Right lobe of liver (tissue), 6 donors: ENCODE data around the gene CEP164. TPM values are rescaled to one million over a fixed set of nuclear protein-coding genes. Genes with fewer than 3 reads are reported as not detected.

Source experiments
- ATAC-seq, 4 donors: fragments of 200-7000 bp; cut with Tn5 transposase; one replicate each; pipeline ENCODE4 v1.9.1; 2020; ENCODE audit warnings: mild to moderate bottlenecking in 4 of 4, moderate library complexity in 4 of 4
- DNase-seq, 3 donors: peaks; one replicate each; pipeline ENCODE4 v3.0.0-alpha.2; 2020
- H3K27ac ChIP-seq, 3 donors: fragments of 200-600 bp; one replicate each; pipeline ENCODE4 v1.8.0; 2022
- H3K27me3 ChIP-seq, 2 donors: fragments of 200-600 bp; one replicate each; pipeline ENCODE4 v1.8.0; 2022
- H3K36me3 ChIP-seq, 4 donors: fragments of 200-600 bp; sonication (generic) in 1 of 4; one replicate each; pipeline versions ENCODE4 v1.5.1 to v1.8.0; 2017 to 2022; ENCODE audit warnings: control low read depth in 1 of 4
- H3K4me1 ChIP-seq, 4 donors: fragments of 200-600 bp; sonication (generic) in 1 of 4; one replicate each; pipeline versions ENCODE4 v1.5.1 to v1.8.0; 2017 to 2022; ENCODE audit warnings: control low read depth in 1 of 4
- H3K4me3 ChIP-seq, 3 donors: fragments of 200-600 bp; one replicate each; pipeline ENCODE4 v1.8.0; 2022
- H3K9me3 ChIP-seq, 4 donors: fragments of 200-600 bp; sonication (generic) in 1 of 4; one replicate each; pipeline versions ENCODE4 v1.5.1 to v1.8.0; 2017 to 2022; ENCODE audit warnings: control low read depth in 1 of 4
- POLR2A ChIP-seq: fragments of 450-650 bp; IDR thresholded peaks from one replicate; pipeline ENCODE4 v1.6.1; 2017; ENCODE audit warnings: antibody characterized with exemption, mild to moderate bottlenecking
- WGBS: methylation state at CpG from one replicate; pipeline ENCODE4 v1.1.6; 2018; ENCODE audit warnings: low coverage, low lambda C conversion rate; ENCODE audit not compliant: insufficient coverage; ENCODE audit errors: missing lambda C conversion rate; 5-methylcytosine and 5-hydroxymethylcytosine counted together
- intact Hi-C, 2 donors: fragments of 100-400 bp; cut with DNase I; formaldehyde crosslinking; loops; one replicate each; pipeline versions ENCODE4 v1.11.2 to v1.14.1; 2022
- total RNA-seq, 6 experiments: library from RNA; depleted of rRNA in 2 of 6; stranded (reverse); fragments of >200 nt in 2 of 6; fragmentation: NEBNext Ultra II Directional in 3 of 6; extraction: Animal tissue kit (Norgen Biotek cat#: 25700) in 3 of 6; gene quantifications; one replicate each; pipeline versions ENCODE4 v1.1.0 to v1.2.4, GENCODE V29; 2016 to 2023
- TF ChIP-seq, protein P1 (sequence below), 4 donors: fragments of 200-600 bp in 3 of 4; fragments of 450-650 bp in 1 of 4; IDR thresholded peaks; one replicate each; pipeline versions ENCODE4 v1.5.1 to v1.8.0; 2016 to 2022; ENCODE audit warnings: antibody characterized with exemption in 4 of 4, mild to moderate bottlenecking in 2 of 4
- donor health status: DM: no; HTN: yes; CAD: no.
- donor health status: DM: no; HTN: no; CAD: no.
- donor health status: DM: no; HTN: no; CAD: no.
- donor health status: DM: no; HTN: yes; CAD: no.
- donor health status: DM: no; HTN: yes; CAD: no.

CEP164 gene
- total RNA-seq, 6 experiments from 2014 or later = 7.2 to 11.2 (median 8.6) TPM

DNA sequence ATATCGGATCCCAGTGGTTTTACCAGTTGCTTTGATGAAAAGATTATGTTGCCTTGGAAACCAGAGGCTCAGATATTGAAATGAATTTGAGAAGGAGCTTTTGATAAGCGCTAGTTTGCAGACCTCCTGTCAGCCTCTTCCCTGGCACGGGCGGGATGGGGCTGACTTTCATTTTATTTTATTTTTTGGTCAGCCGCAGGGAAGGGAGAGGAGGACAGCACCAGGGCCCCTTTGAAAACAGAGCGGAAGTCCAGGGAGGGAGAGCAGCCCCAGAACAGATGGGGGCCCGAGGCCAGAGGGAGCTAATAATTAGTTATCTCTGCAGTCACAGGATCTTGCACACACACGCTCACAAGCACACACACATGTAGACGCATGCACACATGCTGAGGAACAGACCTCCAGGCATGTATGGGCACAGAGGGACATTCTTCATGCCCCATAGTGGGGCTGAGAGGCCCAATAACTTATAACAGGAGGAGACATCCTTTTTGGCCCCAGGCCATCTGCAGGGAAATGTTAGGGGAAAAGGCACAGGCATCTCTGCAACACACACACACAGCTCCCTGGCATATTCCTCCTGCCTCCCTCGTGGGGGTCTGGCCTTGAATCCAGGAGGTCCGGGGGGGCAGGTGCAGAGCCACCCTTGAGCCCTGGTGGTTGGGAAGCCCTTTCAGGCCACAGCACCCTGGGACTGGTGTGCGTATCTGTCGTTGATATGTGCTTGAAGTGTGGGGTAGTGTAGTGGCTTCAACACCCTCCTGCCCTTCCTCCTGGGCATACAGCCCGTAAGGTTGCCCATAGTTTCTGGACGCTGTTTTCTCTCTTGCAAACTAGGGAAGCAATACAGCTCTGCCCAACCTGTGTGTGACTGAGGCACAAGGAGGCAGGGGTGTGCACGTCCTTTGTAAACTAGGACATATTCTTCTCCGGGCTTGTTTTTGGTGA is 117.3 kb downstream of the CEP164 start:
- intact Hi-C loops = loop anchor here in 1 of 2 donors (5.0 kb wide), 1 partner anchor 372 kb away; no protein-coding TSS in a partner anchor
- WGBS = 46% methylated on average over 6 of the region's 17 CpGs

DNA sequence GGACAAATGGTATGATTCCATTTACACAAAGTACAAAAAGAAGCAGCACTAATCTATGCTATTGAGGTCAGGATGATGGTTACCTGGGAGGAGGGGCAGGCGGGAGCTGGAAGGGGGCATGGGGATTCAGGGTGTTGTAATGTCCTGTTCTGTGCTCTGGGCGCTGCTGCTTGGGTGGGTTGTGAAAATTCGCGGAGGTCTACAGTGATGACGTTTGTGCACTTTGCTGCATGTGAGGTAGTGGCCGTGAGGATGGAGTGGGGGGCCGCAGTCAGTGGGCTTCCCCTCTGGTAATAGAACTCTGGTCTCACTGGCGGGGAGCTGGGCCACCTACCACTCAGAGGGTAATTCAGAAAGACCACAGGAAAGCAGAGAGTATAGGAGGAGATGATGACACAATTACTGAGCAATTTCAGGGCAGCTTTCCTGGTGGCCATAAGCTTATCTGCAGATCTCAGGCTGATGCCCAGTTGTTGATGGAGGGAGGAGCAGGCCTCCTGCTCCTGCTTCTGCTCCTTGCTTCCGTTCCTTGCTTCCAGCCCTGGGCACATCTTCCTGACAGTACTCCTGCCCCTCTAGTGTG is 121.5 kb downstream of the CEP164 start:
- H3K4me1 ChIP-seq = no peaks in the 10 kb centered on the region
- WGBS = 38% methylated on average over 1 of the region's 9 CpGs
- no peak overlapping the region for H3K27ac ChIP-seq
- DNase-seq = no peak
- no peaks in the 10 kb centered on the region for H3K27me3 ChIP-seq
- peaks cover 0 to 4% (median 0%) of the 10 kb centered on the region in 4 donors for H3K9me3 ChIP-seq
- H3K36me3 ChIP-seq = no peaks in the 10 kb centered on the region
- no peak for ATAC-seq
- no peak overlapping the region for H3K4me3 ChIP-seq
- TF ChIP-seq, protein P1, sequence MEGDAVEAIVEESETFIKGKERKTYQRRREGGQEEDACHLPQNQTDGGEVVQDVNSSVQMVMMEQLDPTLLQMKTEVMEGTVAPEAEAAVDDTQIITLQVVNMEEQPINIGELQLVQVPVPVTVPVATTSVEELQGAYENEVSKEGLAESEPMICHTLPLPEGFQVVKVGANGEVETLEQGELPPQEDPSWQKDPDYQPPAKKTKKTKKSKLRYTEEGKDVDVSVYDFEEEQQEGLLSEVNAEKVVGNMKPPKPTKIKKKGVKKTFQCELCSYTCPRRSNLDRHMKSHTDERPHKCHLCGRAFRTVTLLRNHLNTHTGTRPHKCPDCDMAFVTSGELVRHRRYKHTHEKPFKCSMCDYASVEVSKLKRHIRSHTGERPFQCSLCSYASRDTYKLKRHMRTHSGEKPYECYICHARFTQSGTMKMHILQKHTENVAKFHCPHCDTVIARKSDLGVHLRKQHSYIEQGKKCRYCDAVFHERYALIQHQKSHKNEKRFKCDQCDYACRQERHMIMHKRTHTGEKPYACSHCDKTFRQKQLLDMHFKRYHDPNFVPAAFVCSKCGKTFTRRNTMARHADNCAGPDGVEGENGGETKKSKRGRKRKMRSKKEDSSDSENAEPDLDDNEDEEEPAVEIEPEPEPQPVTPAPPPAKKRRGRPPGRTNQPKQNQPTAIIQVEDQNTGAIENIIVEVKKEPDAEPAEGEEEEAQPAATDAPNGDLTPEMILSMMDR (IDR thresholded peaks at IDR 0.05) = no peak
- TF ChIP-seq POLR2A = no peak
- intact Hi-C loops = no loop called here

More for the DNA sequence above, 117.3 kb downstream of the CEP164 start:
- H3K4me3 ChIP-seq = no peak overlapping the region
- no peak for TF ChIP-seq POLR2A
- TF ChIP-seq, protein P1 (IDR thresholded peaks at IDR 0.05) = no peak
- no peak for DNase-seq
- no peak overlapping the region for H3K27ac ChIP-seq
- H3K27me3 ChIP-seq = no peaks in the 10 kb centered on the region
- no peak for ATAC-seq
- no peaks in the 10 kb centered on the region for H3K9me3 ChIP-seq
- H3K36me3 ChIP-seq = no peaks in the 10 kb centered on the region
- H3K4me1 ChIP-seq = no peaks in the 10 kb centered on the region

DNA sequence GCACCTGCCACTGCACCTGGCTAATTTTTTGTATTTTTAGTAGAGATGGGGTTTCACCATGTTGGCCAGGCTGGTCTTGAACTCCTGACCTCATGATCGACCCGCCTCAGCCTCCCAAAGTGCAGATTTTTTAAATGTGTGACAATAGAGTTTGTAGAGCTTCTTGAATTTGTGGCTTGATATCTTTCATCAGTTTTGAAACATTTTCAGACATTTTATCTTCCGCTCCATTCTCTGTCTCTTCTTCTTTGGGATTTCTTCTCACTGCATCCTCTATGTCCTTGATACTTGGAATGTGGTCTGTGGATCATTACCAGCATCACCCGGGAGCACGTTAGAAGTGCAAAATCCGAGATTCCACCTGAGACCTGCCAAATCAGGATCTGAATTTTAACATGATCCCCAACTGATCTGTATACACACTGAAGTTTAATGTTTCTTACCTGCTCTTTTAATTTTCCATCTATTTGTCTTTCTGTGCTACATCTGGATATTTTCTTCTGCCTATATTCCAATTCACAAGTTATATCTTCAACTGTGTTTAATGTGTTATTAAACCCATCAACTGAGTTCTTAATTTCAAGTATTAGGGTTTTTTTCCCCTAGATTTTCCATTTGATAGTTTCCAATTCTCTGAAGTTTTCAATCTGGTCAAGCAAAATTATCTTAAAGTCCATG is 126.4 kb downstream of the CEP164 start:
- Histone ChIP-seq H3K36me3 (no peaks in the 10 kb centered on the region), H3K4me1 (no peaks in the 10 kb centered on the region), H3K27me3 (no peaks in the 10 kb centered on the region), H3K27ac (no peak overlapping the region), H3K4me3 (no peak overlapping the region), H3K9me3 (peaks cover 0 to 7% (median 0%) of the 10 kb centered on the region in 4 donors)
- DNase-seq = no peak
- intact Hi-C loops = no loop called here
- TF ChIP-seq POLR2A = no peak
- TF ChIP-seq, protein P1 (IDR thresholded peaks at IDR 0.05) = no peak
- ATAC-seq = no peak
- WGBS = 82% methylated on average over 4 of the region's 6 CpGs

DNA sequence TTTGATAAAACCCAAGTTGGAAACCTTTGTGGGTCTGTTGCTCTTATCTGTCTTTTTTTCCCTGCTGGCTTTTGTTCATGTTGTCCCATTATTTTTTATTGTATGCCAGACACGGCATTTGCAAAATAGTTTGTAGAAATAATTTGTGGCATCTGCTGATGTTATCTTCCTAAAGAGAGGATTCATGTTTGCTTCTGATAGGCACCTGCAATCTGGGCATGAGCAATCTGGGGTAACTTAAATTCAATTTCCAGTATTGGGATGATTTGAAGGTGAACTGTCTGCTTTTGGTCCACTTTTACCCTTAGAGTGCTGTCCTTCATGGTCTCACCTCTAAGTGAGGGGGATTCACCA is 126.9 kb downstream of the CEP164 start:
- Histone ChIP-seq H3K27me3 (no peaks in the 10 kb centered on the region), H3K4me1 (no peaks in the 10 kb centered on the region), H3K4me3 (no peak overlapping the region), H3K36me3 (no peaks in the 10 kb centered on the region), H3K27ac (no peak overlapping the region), H3K9me3 (peaks cover 0 to 7% (median 0%) of the 10 kb centered on the region in 4 donors)
- TF ChIP-seq, protein P1 (IDR thresholded peaks at IDR 0.05) = no peak
- TF ChIP-seq POLR2A = no peak
- intact Hi-C loops = no loop called here
- no peak for ATAC-seq
- 75% methylated on average over 1 of the region's 1 CpG for WGBS
- DNase-seq = no peak
